Panc1 (cell line): ENCODE results near the gene IMPDH2. TPM values are rescaled to one million over a fixed set of nuclear protein-coding genes. Genes with fewer than 3 reads are reported as not detected.

Source experiments
- ATAC-seq: fragments of 200-7000 bp; cut with Tn5 transposase; 2 replicates; pipeline ENCODE4 v1.9.1; 2020; ENCODE audit warnings: mild to moderate bottlenecking, moderate library complexity
- BruUV-seq: library from RNA; stranded (reverse); fragments of 400-500 nt; replicated peaks from 2 replicates; lab custom pipeline; 2021; lab: Mats Ljungman, UMichigan
- CTCF ChIA-PET: fragments of 300-600 bp; sonication (Branson Sonifier 250); formaldehyde crosslinking; loops from one replicate; lab custom pipeline; 2022; ENCODE audit warnings: antibody characterized with exemption; lab: Charles Lee
- POLR2A ChIA-PET: fragments of 300-600 bp; sonication (Branson Sonifier 250); formaldehyde crosslinking; loops from one replicate; lab custom pipeline; 2022; ENCODE audit warnings: antibody characterized with exemption; lab: Charles Lee
- DNase-seq: peaks from one replicate; pipeline ENCODE4 v3.0.0-alpha.2; 2010; ENCODE audit warnings: low read depth, low spot score
- H3K27ac ChIP-seq: 2 replicates; pipeline ENCODE4 v1.5.1; 2011; ENCODE audit warnings: mild to moderate bottlenecking, low read length, inconsistent platforms
- H3K27me3 ChIP-seq: fragments of 200-500 bp; sonication (Bioruptor generic); 2 replicates; pipeline ENCODE4 v1.6.0; 2014; ENCODE audit warnings: low read length, inconsistent platforms; ENCODE audit not compliant: control insufficient read depth, insufficient read depth
- H3K36me3 ChIP-seq: fragments of 200-500 bp; sonication (Bioruptor generic); 2 replicates; pipeline ENCODE4 v1.5.1; 2014; ENCODE audit warnings: inconsistent platforms, mild to moderate bottlenecking, low read length, moderate library complexity; ENCODE audit not compliant: control insufficient read depth, insufficient read depth
- H3K4me1 ChIP-seq: 2 replicates; pipeline ENCODE4 v1.5.1; 2011; ENCODE audit warnings: inconsistent platforms, mild to moderate bottlenecking, low read length, moderate library complexity; ENCODE audit not compliant: control insufficient read depth, insufficient read depth
- H3K4me3 ChIP-seq, 2 experiments: 2 replicates each; pipeline ENCODE4 v1.5.1; 2011 to 2012; ENCODE audit warnings: low read depth in 2 of 2, low read length in 2 of 2, mild to moderate bottlenecking in 2 of 2, inconsistent platforms in 1 of 2, moderate library complexity in 1 of 2
- H3K9me3 ChIP-seq: fragments of 200-500 bp; sonication (Bioruptor generic); 2 replicates; pipeline ENCODE4 v1.5.1; 2014; ENCODE audit warnings: low read depth, mild to moderate bottlenecking, inconsistent platforms, low read length, moderate library complexity; ENCODE audit not compliant: control insufficient read depth, insufficient read depth
- POLR2AphosphoS5 ChIP-seq: IDR thresholded peaks from 2 replicates; pipeline ENCODE4 v1.6.1; 2012; ENCODE audit warnings: mild to moderate bottlenecking, low read depth, low read length, moderate library complexity
- SIN3A ChIP-seq: IDR thresholded peaks from 2 replicates; pipeline ENCODE4 v1.6.1; 2012; ENCODE audit warnings: low read depth, mild to moderate bottlenecking, low read length, moderate library complexity, borderline replicate concordance; ENCODE audit not compliant: insufficient read depth
- TCF7L2 ChIP-seq: IDR thresholded peaks from 2 replicates; pipeline ENCODE4 v1.6.1; 2011; ENCODE audit warnings: mild to moderate bottlenecking, low read depth, low read length, inconsistent platforms
- in situ Hi-C: cut with HindIII; loops from 2 replicates; pipeline ENCODE4 v1.10.0; 2016; ENCODE audit warnings: low sequenced_read_pairs, low pct_unique_long_range_greater_than_20kb
- intact Hi-C: fragments of 100-400 bp; cut with micrococcal nuclease; formaldehyde crosslinking; loops from one replicate; pipeline ENCODE4 v1.10.0; 2022; ENCODE audit not compliant: unreplicated experiment
- total RNA-seq: library from RNA; stranded (reverse); gene quantifications from one replicate; pipeline ENCODE4 v1.2.1, GENCODE V29; 2021; ENCODE audit not compliant: unreplicated experiment
- TF ChIP-seq, protein P1 (sequence below), 2 experiments: IDR thresholded peaks; 2 replicates each; pipeline ENCODE4 v1.6.1; 2011 to 2012; ENCODE audit warnings: low read depth in 2 of 2, control low read depth in 1 of 2, low read length in 1 of 2, mild to moderate bottlenecking in 1 of 2, moderate library complexity in 1 of 2; ENCODE audit not compliant: insufficient read depth in 1 of 2
- TF ChIP-seq, protein P2 (sequence below): fragments of 450-650 bp; IDR thresholded peaks from 2 replicates; pipeline ENCODE4 v1.5.1; 2017; ENCODE audit warnings: mild to moderate bottlenecking

Gene IMPDH2
- total RNA-seq, 1 experiment from 2014 or later = 149 TPM

DNA sequence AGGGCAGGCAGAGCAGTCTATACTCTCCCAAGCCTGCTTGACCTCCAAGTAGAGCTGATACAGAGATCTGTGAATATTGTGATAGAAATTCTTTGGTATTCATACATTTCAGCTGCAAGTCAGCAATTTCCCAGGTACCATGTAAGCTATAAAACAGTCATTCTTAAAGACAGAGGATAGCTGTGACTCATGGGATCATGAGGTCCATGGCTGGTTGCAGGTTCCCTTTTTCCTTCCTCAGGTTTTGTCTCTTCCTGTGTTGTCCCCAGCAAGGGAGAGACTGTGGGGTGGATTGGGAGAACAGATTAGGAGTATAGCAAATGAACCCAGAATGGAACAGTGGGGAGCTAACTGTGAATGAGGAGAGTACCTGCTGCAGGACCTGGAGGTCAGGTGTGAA is 44.5 kb downstream of the IMPDH2 start:
- ATAC-seq = no peak

DNA sequence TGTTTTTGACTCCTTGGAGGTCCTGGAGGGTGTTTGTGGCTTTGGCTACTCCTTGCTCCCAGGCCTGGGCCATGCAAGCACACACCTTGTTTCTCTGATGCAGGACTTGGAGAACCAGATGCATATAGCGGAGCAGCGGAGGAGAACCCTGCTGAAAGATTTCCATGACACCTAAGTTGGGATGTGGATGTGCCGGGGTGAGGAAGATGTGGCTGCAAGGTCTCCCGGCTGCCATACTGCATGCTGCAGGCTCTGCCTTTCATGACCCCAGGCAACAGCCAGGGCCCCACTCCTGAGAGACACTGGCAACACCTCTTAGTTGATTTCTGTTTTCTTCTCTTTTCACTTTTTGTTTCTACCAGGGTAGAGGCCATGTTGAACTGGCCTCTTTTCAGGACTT is 46.1 kb downstream of the IMPDH2 start:
- no peak for DNase-seq
- CTCF ChIA-PET = no interaction called here
- no peak overlapping the region for H3K4me3 ChIP-seq
- TF ChIP-seq TCF7L2 (no peak), POLR2AphosphoS5 (no peak), SIN3A (no peak)
- TF ChIP-seq, protein P1, sequence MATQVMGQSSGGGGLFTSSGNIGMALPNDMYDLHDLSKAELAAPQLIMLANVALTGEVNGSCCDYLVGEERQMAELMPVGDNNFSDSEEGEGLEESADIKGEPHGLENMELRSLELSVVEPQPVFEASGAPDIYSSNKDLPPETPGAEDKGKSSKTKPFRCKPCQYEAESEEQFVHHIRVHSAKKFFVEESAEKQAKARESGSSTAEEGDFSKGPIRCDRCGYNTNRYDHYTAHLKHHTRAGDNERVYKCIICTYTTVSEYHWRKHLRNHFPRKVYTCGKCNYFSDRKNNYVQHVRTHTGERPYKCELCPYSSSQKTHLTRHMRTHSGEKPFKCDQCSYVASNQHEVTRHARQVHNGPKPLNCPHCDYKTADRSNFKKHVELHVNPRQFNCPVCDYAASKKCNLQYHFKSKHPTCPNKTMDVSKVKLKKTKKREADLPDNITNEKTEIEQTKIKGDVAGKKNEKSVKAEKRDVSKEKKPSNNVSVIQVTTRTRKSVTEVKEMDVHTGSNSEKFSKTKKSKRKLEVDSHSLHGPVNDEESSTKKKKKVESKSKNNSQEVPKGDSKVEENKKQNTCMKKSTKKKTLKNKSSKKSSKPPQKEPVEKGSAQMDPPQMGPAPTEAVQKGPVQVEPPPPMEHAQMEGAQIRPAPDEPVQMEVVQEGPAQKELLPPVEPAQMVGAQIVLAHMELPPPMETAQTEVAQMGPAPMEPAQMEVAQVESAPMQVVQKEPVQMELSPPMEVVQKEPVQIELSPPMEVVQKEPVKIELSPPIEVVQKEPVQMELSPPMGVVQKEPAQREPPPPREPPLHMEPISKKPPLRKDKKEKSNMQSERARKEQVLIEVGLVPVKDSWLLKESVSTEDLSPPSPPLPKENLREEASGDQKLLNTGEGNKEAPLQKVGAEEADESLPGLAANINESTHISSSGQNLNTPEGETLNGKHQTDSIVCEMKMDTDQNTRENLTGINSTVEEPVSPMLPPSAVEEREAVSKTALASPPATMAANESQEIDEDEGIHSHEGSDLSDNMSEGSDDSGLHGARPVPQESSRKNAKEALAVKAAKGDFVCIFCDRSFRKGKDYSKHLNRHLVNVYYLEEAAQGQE (IDR thresholded peaks at IDR 0.05; ENCODE audit: insufficient read depth in 1 of 2, low read depth in 2 of 2, low read length in 1 of 2) = no peak
- TF ChIP-seq, protein P2, sequence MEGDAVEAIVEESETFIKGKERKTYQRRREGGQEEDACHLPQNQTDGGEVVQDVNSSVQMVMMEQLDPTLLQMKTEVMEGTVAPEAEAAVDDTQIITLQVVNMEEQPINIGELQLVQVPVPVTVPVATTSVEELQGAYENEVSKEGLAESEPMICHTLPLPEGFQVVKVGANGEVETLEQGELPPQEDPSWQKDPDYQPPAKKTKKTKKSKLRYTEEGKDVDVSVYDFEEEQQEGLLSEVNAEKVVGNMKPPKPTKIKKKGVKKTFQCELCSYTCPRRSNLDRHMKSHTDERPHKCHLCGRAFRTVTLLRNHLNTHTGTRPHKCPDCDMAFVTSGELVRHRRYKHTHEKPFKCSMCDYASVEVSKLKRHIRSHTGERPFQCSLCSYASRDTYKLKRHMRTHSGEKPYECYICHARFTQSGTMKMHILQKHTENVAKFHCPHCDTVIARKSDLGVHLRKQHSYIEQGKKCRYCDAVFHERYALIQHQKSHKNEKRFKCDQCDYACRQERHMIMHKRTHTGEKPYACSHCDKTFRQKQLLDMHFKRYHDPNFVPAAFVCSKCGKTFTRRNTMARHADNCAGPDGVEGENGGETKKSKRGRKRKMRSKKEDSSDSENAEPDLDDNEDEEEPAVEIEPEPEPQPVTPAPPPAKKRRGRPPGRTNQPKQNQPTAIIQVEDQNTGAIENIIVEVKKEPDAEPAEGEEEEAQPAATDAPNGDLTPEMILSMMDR = no peak
- no peaks in the 10 kb centered on the region for H3K9me3 ChIP-seq
- no peak overlapping the region for H3K27ac ChIP-seq
- peaks cover 8% of the 10 kb centered on the region for H3K36me3 ChIP-seq
- no peaks in the 10 kb centered on the region for H3K4me1 ChIP-seq
- POLR2A ChIA-PET = no interaction called here
- intact Hi-C loops (no loop called here), in situ Hi-C loops (no loop called here)
- no peak for ATAC-seq
- H3K27me3 ChIP-seq = no peaks in the 10 kb centered on the region
- BruUV-seq = no TSS peak

More for the DNA sequence above, 44.5 kb downstream of the IMPDH2 start:
- no peaks in the 10 kb centered on the region for H3K9me3 ChIP-seq
- intact Hi-C loops = no loop called here
- no peak overlapping the region for H3K4me3 ChIP-seq
- ChIA-PET CTCF (no interaction called here), POLR2A (no interaction called here)
- no peak overlapping the region for H3K27ac ChIP-seq
- H3K4me1 ChIP-seq = peaks cover 7% of the 10 kb centered on the region
- no peaks in the 10 kb centered on the region for H3K27me3 ChIP-seq
- in situ Hi-C loops = no loop called here
- no TSS peak for BruUV-seq
- peaks cover 8% of the 10 kb centered on the region for H3K36me3 ChIP-seq
- no peak for DNase-seq
- TF ChIP-seq, protein P1 (IDR thresholded peaks at IDR 0.05; ENCODE audit: insufficient read depth in 1 of 2, low read depth in 2 of 2, low read length in 1 of 2) = no peak
- TF ChIP-seq, protein P2 = no peak
- no peak for TF ChIP-seq SIN3A
- TF ChIP-seq TCF7L2 = no peak
- TF ChIP-seq POLR2AphosphoS5 = no peak
